Hematopoietic multipotent progenitor cell treated with erythropoietin and hydrocortisone succinate and interleukin-3 and kit ligand, for 6 days (in vitro differentiated cells): ENCODE results near the gene FYN.
"Not testable (repeated sequence)": the region's sequence is repeated elsewhere in the genome, so short reads cannot be mapped to it uniquely, and the experiment has no call there.

ENCODE experiments used
- DNase-seq: peaks from one replicate; pipeline ENCODE4 v3.0.0-alpha.2; 2015

The FYN gene

GRCh38 chr6:111648100-111648499 is 225.2 kb downstream of the FYN start:
- no peak for DNase-seq

GRCh38 chr6:111646942-111647341 is 226.3 kb downstream of the FYN start:
- DNase-seq: no peak

GRCh38 chr6:111646034-111646433 is 227.2 kb downstream of the FYN start:
- no peak for DNase-seq

GRCh38 chr6:111644893-111645430 is 228.3 kb downstream of the FYN start:
- no peak for DNase-seq

DNA sequence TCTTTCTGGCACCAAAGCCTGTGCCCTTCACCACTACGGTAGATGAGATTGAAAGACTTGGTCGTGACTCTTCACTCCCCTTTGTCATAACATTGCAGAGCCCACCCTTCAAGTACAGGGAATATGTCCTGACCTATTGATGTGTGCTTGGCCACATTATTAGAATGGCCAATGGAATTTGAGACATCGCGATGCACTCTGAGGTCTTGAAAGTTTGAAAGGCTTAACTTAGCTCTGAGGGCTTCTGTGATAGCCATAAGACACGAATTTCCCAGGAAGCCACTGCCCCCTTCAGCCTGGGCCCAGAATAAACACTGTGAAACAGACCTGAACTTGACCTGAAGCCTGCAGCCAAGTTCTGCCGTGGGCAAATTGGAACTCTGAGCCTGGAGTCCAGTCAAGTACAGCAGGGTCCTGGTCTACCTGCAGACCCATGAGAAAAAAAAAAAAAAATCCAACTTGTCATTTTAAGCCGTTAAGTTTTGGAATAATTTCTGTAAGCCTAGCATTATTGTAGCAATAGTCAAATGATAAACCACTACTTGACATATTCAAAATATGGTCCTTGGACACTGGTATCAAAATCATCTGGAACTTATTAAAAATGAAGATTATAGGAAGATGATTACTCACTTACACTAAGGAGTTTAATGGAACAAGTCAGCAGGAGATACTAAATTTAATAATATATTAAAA is 230.6 kb downstream of the FYN start:
- DNase-seq: peak; percentile 82

DNA sequence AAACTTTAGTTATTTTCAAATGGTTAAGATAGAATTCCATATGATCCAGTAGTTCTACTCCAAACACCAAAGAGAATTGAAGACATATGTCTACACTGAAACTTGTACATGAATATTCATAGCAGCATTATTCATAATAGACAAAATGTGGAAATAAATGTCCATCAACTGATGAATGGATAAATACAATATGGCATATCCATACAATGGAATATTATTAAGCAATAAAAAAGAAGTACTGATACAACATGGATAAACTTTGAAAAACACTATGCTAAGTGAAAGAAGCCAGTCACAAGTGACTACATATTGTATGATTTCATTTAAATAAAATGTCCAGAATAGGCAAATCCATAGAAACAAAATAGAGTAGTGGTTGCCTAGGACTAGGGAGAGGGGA is 234.0 kb downstream of the FYN start:
- no peak for DNase-seq

DNA sequence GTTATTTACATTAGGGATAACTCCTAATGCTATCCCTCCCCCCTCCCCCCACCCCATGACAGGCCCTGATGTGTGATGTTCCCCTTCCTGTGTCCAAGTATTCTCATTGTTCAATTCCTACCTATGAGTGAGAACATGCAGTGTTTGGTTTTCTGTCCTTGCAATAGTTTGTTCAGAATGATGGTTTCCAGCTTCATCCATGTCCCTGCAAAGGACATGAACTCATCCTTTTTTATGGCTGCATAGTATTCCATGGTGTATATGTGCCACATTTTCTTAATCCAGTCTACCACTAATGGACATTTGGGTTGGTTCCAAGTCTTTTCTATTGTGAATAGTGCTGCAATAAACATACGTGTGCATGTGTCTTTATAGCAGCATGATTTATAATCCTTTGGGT is 238.3 kb downstream of the FYN start:
- not testable (repeated sequence) for DNase-seq

DNA sequence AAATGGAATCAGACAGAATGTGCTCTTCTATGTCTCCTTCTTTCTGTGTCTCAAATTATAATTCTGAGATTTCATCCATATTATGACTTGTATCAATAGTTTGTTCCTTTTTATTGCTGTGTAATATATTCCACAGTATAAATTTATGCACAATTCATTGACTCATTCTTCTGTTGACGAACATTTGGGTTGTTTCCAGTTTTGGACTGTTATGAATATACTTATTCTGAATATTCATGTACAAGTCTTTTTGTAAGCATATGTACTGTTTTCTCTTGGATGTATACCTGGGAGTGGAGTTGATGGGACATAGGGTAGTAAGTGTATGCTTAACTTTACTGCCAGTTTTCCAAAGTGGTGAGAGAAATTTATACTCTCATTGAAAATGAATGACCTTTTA is 239.4 kb downstream of the FYN start:
- DNase-seq: no peak

DNA sequence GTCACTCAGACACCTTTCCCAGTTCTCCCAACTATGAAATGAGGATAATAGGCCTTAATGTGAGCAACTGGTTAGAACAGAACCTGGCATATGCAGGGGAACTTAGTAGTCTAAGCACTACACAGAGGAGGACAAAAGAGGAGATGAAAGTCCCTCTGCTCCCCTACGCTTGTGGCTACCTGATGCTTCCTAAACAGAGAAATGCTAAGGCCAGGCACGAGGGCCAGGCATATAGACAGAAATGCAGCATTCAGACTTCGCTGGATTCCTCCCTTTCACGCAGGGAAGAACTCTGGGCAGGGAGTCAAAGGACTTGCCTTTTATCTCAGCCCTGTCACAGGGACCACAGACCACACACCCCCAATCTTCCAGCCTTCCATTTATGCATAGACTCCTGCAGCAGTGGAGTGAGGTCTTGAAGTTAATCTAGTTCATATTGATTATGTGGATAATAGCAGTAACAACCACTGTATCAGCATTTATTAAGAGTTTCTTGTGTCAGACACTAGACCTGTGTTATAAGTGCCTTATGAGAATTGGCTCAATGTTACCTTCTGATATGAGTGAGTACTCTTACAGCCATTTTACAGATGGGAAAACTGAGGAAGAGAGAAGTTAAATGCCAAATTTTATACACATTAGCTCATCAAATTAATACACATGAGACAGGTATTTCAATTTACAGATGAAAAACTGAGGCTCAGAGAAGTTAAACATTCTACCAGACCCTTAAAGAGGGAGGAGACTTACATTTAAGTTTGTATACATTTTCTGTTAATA is 240.6 kb downstream of the FYN start:
- DNase-seq: no peak

GRCh38 chr6:111631903-111632460 is 241.3 kb downstream of the FYN start:
- DNase-seq: no peak

GRCh38 chr6:111631018-111631417 is 242.2 kb downstream of the FYN start:
- DNase-seq: no peak

DNA sequence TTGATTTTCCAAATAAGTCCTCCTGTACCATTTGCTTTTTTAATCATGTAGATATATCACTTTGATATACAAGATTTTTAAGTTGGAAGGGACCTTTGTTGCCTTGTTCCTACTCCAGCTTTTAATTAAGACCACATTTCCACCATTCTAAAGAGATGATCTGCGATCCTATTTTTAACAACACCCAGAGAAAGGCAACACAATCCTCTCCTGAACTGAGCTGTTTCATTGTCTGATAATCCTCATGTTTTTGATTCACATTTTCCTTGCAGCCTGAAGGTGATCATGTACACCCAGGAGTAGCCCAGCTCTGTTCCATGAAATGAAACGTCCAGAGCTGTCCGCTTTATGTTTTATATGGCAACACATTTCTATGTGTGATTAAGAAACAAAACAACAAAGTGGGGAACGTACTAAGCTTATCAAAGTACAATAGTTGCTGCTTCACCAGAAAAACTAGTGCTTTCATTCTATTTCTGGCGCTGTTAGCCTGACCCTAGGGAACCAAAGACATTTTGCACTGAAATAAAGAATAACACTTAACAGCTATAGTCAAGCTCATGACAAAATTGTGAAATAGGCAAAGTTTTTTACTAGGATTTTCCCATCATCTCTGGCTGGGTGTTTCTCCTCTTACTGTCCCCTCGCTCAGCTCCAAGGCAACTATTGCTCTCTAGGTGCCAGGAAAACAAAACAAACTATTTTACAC is 245.0 kb downstream of the FYN start:
- DNase-seq: no peak

DNA sequence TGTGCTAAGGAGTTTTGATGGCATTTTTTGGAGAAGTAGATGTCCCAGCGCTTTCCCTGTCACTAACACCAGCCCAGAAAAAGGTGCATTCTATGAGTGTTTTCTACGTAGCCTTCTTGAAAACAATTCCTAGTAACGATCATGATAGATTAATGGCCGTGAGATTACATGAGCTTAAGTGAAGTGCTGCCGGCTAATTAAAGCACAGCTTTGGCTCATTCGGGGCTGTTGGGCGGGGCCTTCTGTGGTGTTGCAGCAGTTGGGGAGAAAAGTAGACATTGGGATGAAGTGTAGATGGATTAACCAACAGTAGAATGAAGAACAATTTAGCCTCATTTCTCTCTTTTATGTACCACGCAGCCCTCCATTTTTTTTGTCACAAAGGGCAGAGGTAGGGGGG is 246.8 kb downstream of the FYN start:
- no peak for DNase-seq

GRCh38 chr6:111625461-111626391 is 247.5 kb downstream of the FYN start:
- no peak for DNase-seq

- DNase-seq: no peak
Measured at GRCh38 chr6:111625099-111625416, 248.2 kb downstream of the FYN start.

- DNase-seq: no peak
Measured at GRCh38 chr6:111624401-111625098, 248.7 kb downstream of the FYN start.

- DNase-seq: no peak
Measured at GRCh38 chr6:111623046-111623718, 250.1 kb downstream of the FYN start.

DNA sequence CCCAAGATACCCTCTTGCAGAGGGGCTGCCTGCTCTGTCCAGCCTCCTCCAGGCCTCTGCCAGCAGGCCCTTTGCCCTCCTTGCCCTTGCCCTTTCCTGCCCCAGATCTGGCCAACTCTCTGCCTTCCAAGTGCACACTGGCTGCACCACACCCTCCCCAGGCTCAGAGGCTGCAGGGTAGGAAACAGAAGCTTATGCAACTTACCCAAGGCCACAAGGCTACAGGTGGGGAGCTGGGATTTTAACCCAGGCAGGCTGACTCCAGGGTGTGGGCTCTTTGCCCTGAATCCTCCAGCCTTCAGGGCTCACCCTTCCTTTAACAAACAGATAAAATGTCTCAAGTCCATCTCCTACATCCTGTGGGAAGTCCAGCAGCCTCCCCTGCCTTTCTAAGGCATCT is 253.1 kb downstream of the FYN start:
- no peak for DNase-seq

- DNase-seq: no peak
Measured at GRCh38 chr6:111618407-111618806, 254.8 kb downstream of the FYN start.

DNA sequence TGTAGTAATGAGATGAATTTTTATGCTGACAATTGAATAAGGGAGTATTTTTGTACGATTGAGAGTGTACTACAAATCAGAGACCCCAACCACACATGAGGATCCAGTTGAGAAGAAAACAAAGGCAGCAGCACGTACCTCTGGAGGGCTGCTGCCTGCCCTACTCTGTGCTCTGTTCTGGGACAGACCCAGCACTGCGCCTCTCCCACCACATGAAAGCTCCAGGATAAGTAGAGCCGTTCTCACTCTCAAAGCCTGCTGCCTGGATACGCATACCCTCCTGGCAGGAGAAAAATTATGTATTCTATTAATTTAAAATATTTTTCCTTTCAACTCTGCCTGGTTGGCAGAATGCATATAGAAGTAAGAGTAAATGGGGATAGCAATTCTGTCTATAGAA is 256.1 kb downstream of the FYN start:
- DNase-seq: no peak
